ENCODE results near the gene FCRL5.

DNA sequence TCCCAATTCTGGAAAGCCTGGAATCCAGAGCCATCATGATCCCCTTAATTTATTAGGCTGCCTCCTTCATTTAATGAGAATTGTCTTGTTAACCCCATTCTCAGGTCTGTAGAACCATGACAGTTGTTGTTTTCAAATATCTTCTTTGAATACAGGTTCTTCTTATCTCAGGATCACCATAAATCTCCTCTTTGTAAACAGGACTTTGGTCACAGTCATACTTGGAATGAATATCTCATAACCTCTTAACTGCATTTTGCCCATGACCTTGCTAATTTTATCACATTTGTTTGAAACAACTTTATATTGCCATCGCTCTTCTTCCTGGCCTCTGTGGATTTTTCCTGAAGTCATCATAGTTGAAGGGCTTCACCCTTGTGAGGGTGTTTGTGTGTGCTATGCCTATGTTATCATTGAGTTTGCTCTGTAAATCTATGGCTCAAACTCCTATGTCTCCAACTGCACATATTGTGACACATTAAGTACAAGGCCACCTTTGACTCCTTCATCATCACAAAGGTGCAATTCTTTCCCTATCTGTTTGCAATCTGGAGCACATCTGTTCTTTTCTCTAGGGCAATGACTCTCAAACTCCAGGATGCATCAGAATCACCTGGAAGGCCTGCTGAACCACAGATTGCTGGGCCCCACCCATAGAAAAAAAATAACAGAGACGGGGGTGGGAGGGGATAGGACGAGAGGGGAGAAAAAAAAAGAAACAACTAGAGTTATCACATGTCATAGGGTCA lies 54.2 kb downstream of the FCRL5 start:
- TF ChIP-seq SUZ12 (IDR thresholded peaks at IDR 0.05) (no peak), BHLHE40 (IDR thresholded peaks at IDR 0.05; ENCODE audit: borderline replicate concordance) (no peak), HDGF (IDR thresholded peaks at IDR 0.05; ENCODE audit: borderline replicate concordance) (no peak), FOXM1 (IDR thresholded peaks at IDR 0.05; ENCODE audit: borderline replicate concordance) (no peak), SP1 (IDR thresholded peaks at IDR 0.05) (no peak), ZNF384 (IDR thresholded peaks at IDR 0.05) (no peak), TARDBP (IDR thresholded peaks at IDR 0.05) (no peak), L3MBTL2 (conservative IDR thresholded peaks at IDR 0.05) (no peak), ELF4 (IDR thresholded peaks at IDR 0.05) (no peak), FOXA1 (IDR thresholded peaks at IDR 0.05) (no peak), NFRKB (IDR thresholded peaks at IDR 0.05) (no peak), LEF1 (IDR thresholded peaks at IDR 0.05; ENCODE audit: borderline replicate concordance) (no peak)
- TF ChIP-seq, protein P1, sequence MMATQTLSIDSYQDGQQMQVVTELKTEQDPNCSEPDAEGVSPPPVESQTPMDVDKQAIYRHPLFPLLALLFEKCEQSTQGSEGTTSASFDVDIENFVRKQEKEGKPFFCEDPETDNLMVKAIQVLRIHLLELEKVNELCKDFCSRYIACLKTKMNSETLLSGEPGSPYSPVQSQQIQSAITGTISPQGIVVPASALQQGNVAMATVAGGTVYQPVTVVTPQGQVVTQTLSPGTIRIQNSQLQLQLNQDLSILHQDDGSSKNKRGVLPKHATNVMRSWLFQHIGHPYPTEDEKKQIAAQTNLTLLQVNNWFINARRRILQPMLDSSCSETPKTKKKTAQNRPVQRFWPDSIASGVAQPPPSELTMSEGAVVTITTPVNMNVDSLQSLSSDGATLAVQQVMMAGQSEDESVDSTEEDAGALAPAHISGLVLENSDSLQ (IDR thresholded peaks at IDR 0.05) = no peak

Measured in HEK293T (cell line).